Neural progenitor cell (in vitro differentiated cells): Measurements from ENCODE around the gene SCN1B. TPM values are rescaled to one million over a fixed set of nuclear protein-coding genes. Genes with fewer than 3 reads are reported as not detected.
"Not testable (repeated sequence)": the region's sequence is repeated elsewhere in the genome, so short reads cannot be mapped to it uniquely, and the experiment has no call there.

ENCODE experiments used
- DNase-seq: peaks from one replicate; pipeline ENCODE4 v3.0.0-alpha.2; 2016; ENCODE audit warnings: low spot score
- H2AFZ ChIP-seq: fragments of 200-600 bp; sonication (generic); replicated peaks from 2 replicates; pipeline ENCODE4 v1.6.1; 2016; ENCODE audit warnings: antibody characterized with exemption
- H3F3A ChIP-seq: fragments of 200-600 bp; sonication (generic); 2 replicates; pipeline ENCODE4 v1.6.1; 2016; ENCODE audit warnings: antibody characterized with exemption, low read depth
- H3K27ac ChIP-seq: fragments of 200-600 bp; sonication (generic); 2 replicates; pipeline ENCODE4 v1.5.1; 2016; ENCODE audit warnings: mild to moderate bottlenecking
- H3K27me3 ChIP-seq: fragments of 200-600 bp; sonication (generic); 2 replicates; pipeline ENCODE4 v1.6.1; 2016; ENCODE audit warnings: mild to moderate bottlenecking, moderate library complexity
- H3K36me3 ChIP-seq: fragments of 200-600 bp; sonication (generic); 2 replicates; pipeline ENCODE4 v1.5.1; 2016
- H3K4me1 ChIP-seq: fragments of 200-600 bp; sonication (generic); 2 replicates; pipeline ENCODE4 v1.6.1; 2016; ENCODE audit warnings: mixed run types
- H3K4me2 ChIP-seq: fragments of 200-600 bp; sonication (generic); 2 replicates; pipeline ENCODE4 v1.6.1; 2016
- H3K4me3 ChIP-seq: fragments of 200-600 bp; sonication (generic); 2 replicates; pipeline ENCODE4 v1.5.1; 2016
- H3K79me2 ChIP-seq: fragments of 200-600 bp; sonication (generic); 2 replicates; pipeline ENCODE4 v1.6.1; 2016; ENCODE audit warnings: low read depth
- H3K9ac ChIP-seq: fragments of 200-600 bp; sonication (generic); 2 replicates; pipeline ENCODE4 v1.6.1; 2016
- H3K9me3 ChIP-seq: fragments of 200-600 bp; sonication (generic); 2 replicates; pipeline ENCODE4 v1.5.1; 2016; ENCODE audit warnings: low read depth
- H4K20me1 ChIP-seq: fragments of 200-600 bp; sonication (generic); 2 replicates; pipeline ENCODE4 v1.6.1; 2016; ENCODE audit warnings: low read depth
- H3K27ac Mint-ChIP-seq: 3 replicates; pipeline ENCODE4 v1.8.0; 2021; ENCODE audit warnings: mixed read lengths
- H3K27me3 Mint-ChIP-seq: 2 replicates; pipeline ENCODE4 v1.8.0; 2022; ENCODE audit warnings: low read depth, mild to moderate bottlenecking, inconsistent platforms, moderate library complexity, mixed read lengths; ENCODE audit not compliant: insufficient read depth
- H3K36me3 Mint-ChIP-seq: 3 replicates; pipeline ENCODE4 v1.8.0; 2021; ENCODE audit warnings: mixed read lengths
- H3K4me1 Mint-ChIP-seq: 3 replicates; pipeline ENCODE4 v1.8.0; 2021; ENCODE audit warnings: mixed read lengths
- H3K4me3 Mint-ChIP-seq: 3 replicates; pipeline ENCODE4 v1.8.0; 2021; ENCODE audit warnings: mild to moderate bottlenecking, moderate library complexity, mixed read lengths
- H3K9me3 Mint-ChIP-seq: 3 replicates; pipeline ENCODE4 v1.8.0; 2020; ENCODE audit warnings: mixed read lengths
- CTCF ChIP-seq: fragments of 200-600 bp; sonication (generic); IDR thresholded peaks from 2 replicates; pipeline ENCODE4 v1.5.1; 2017; ENCODE audit warnings: antibody characterized with exemption, mild to moderate bottlenecking
- EZH2 ChIP-seq: fragments of 200-600 bp; sonication (generic); IDR thresholded peaks from 2 replicates; pipeline ENCODE4 v1.6.1; 2017; ENCODE audit warnings: antibody characterized with exemption, mild to moderate bottlenecking, moderate library complexity
- EZH2phosphoT487 ChIP-seq: fragments of 200-600 bp; sonication (generic); IDR thresholded peaks from 2 replicates; pipeline ENCODE4 v1.6.1; 2017; ENCODE audit warnings: antibody characterized with exemption
- total RNA-seq: library from RNA; depleted of rRNA; stranded (reverse); fragments of >200 nt; gene quantifications from 2 replicates; pipeline ENCODE4 v1.2.3, GENCODE V29; 2015; ENCODE audit warnings: low replicate concordance

Gene SCN1B
- total RNA-seq, 1 donor from 2014 or later = 2.2 TPM

DNA sequence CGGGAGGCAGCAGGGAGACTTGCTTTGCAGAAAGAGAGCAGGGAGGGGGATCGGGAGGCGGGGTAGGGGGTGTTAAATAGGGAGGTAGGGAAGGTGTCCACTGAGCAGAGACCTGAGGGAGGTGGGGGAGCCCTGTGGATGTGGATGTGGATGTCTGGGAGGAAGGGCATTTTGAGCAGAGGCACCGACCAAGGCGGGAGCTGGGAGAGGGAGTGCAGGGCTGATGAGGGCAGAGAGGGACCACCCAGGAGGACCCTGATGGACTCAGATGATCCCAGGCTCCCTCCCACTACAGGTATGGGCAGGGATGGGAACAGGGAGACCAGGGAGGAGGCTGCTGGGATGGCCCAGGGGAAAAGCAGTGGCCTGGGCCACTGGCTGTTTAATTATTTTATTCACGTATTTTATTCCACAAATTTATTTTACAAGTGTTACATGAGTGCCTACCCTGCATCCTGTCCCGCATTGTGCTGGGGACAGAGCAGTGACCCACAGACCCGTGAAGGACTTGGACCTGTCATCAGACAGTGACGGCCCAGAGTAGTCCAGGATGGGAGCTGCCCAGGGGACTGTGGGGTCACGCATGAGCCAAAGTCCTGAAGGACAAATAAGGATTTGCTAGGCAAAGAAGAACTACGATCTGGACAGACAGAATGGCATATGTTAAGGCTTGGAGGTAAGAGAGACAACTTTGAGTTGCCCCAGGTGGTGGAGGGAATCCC lies 24.9 kb upstream of the SCN1B start:
- Histone ChIP-seq H3F3A (peaks cover 18% of the 10 kb centered on the region), H2AFZ (no peak overlapping the region), H3K4me2 (no peak overlapping the region), H3K9me3 (no peaks in the 10 kb centered on the region), H3K27ac (no peak overlapping the region), H3K79me2 (peaks cover 80% of the 10 kb centered on the region), H3K36me3 (no peaks in the 10 kb centered on the region), H3K9ac (no peak overlapping the region), H4K20me1 (peaks cover 73% of the 10 kb centered on the region), H3K4me1 (peaks cover 6% of the 10 kb centered on the region), H3K4me3 (no peak overlapping the region), H3K27me3 (no peaks in the 10 kb centered on the region)
- Mint-ChIP-seq H3K27me3 (peaks cover 8% of the 10 kb centered on the region), H3K4me3 (no peak overlapping the region), H3K27ac (no peak overlapping the region), H3K4me1 (peaks cover 33% of the 10 kb centered on the region), H3K36me3 (peaks cover 18% of the 10 kb centered on the region), H3K9me3 (no peaks in the 10 kb centered on the region)
- no peak for TF ChIP-seq CTCF
- no peak for TF ChIP-seq EZH2phosphoT487
- no peak for TF ChIP-seq EZH2
- DNase-seq = no peak

GRCh38 chr19:35006007-35006341 lies 24.3 kb upstream of the SCN1B start:
- H3K4me1 ChIP-seq, H3K27me3 ChIP-seq, H3K27ac ChIP-seq, DNase-seq, H3K27ac Mint-ChIP-seq, H3K4me3 Mint-ChIP-seq, H3K9ac ChIP-seq, H3K9me3 ChIP-seq, H3K27me3 Mint-ChIP-seq, H2AFZ ChIP-seq, H3K4me2 ChIP-seq, H3K9me3 Mint-ChIP-seq, H3K36me3 ChIP-seq, H3K4me3 ChIP-seq: not testable (repeated sequence)
- peaks cover 32% of the 10 kb centered on the region for H3K4me1 Mint-ChIP-seq
- H3K36me3 Mint-ChIP-seq = peaks cover 20% of the 10 kb centered on the region
- H3K79me2 ChIP-seq = peaks cover 74% of the 10 kb centered on the region
- peaks cover 71% of the 10 kb centered on the region for H4K20me1 ChIP-seq
- peaks cover 17% of the 10 kb centered on the region for H3F3A ChIP-seq

DNA sequence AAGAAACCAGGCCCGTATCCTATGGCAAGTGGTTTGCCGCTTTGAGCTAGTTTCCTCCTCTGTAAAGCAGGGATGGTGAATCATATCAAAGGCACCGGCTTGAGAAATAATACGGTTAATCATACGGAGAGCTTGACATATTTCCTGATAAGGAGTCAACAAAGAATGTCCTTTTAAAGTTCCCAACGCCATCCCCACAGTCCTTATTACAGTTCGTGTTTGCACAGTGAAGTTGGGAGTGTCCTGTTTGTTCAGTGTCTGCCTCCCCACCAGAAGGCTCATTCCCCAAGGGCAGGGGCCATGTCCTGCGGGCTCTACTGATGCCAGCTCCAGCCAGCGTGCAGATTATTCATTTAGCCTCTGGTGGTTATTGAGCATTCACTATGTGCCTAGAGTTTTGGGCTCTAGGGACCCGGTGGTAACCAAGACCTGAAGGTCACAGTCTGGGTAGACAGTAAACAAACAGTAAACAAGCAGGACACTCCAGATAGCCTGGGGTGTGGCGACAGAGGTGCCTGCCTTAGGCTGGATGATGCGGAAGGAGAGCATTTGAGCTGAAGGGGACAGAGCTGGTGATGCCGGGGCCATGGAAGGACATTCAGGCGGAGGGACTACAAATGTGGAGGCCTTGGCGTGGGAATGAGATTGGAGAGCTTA lies 23.8 kb upstream of the SCN1B start:
- H3K79me2 ChIP-seq = peaks cover 69% of the 10 kb centered on the region
- no peak overlapping the region for H3K27ac Mint-ChIP-seq

More for the DNA sequence above, 23.8 kb upstream of the SCN1B start:
- H3K36me3 Mint-ChIP-seq = peaks cover 20% of the 10 kb centered on the region
- Histone ChIP-seq H3K9ac (no peak overlapping the region), H3K9me3 (no peaks in the 10 kb centered on the region), H4K20me1 (peaks cover 66% of the 10 kb centered on the region), H2AFZ (no peak overlapping the region), H3K4me2 (no peak overlapping the region), H3K27me3 (no peaks in the 10 kb centered on the region), H3K4me3 (no peak overlapping the region), H3K27ac (no peak overlapping the region), H3K4me1 (peaks cover 6% of the 10 kb centered on the region), H3F3A (peaks cover 13% of the 10 kb centered on the region), H3K36me3 (no peaks in the 10 kb centered on the region)
- no peaks in the 10 kb centered on the region for H3K9me3 Mint-ChIP-seq
- TF ChIP-seq CTCF = no peak
- TF ChIP-seq EZH2 = no peak
- no peak for TF ChIP-seq EZH2phosphoT487
- DNase-seq = no peak
- peaks cover 27% of the 10 kb centered on the region for H3K4me1 Mint-ChIP-seq
- H3K4me3 Mint-ChIP-seq = no peak overlapping the region
- peaks cover 6% of the 10 kb centered on the region for H3K27me3 Mint-ChIP-seq
